ENCODE results near the gene NRXN3. TPM values are rescaled to one million over a fixed set of nuclear protein-coding genes. Genes with fewer than 3 reads are reported as not detected.
"Not testable (repeated sequence)": the region's sequence is repeated elsewhere in the genome, so short reads cannot be mapped to it uniquely, and the experiment has no call there.

The NRXN3 gene
- total RNA-seq, 1 donor from 2014 or later: 4.8 TPM

GRCh38 chr14:78972440-78972839 lies 802.3 kb downstream of the NRXN3 start:
- no peak for DNase-seq (ENCODE audit: extremely low read depth, low read depth, low spot score)

GRCh38 chr14:78974691-78975090 lies 804.5 kb downstream of the NRXN3 start:
- DNase-seq (ENCODE audit: extremely low read depth, low read depth, low spot score): peak; percentile 99

- no peak for DNase-seq (ENCODE audit: extremely low read depth, low read depth, low spot score)
Measured at GRCh38 chr14:78975734-78976133, 805.6 kb downstream of the NRXN3 start.

GRCh38 chr14:78978896-78979295 lies 808.7 kb downstream of the NRXN3 start:
- no peak for DNase-seq (ENCODE audit: extremely low read depth, low read depth, low spot score)

- DNase-seq (ENCODE audit: extremely low read depth, low read depth, low spot score): no peak
Measured at GRCh38 chr14:78982551-78982950, 812.4 kb downstream of the NRXN3 start.

GRCh38 chr14:78983126-78983525 lies 813.0 kb downstream of the NRXN3 start:
- DNase-seq (ENCODE audit: extremely low read depth, low read depth, low spot score): no peak

GRCh38 chr14:78985668-78986381 lies 815.7 kb downstream of the NRXN3 start:
- DNase-seq (ENCODE audit: extremely low read depth, low read depth, low spot score): no peak

- DNase-seq (ENCODE audit: extremely low read depth, low read depth, low spot score): no peak
Measured at GRCh38 chr14:78986989-78987388, 816.8 kb downstream of the NRXN3 start.

GRCh38 chr14:78989221-78989620 lies 819.0 kb downstream of the NRXN3 start:
- no peak for DNase-seq (ENCODE audit: extremely low read depth, low read depth, low spot score)

- DNase-seq (ENCODE audit: extremely low read depth, low read depth, low spot score): no peak
Measured at GRCh38 chr14:78992867-78993266, 822.7 kb downstream of the NRXN3 start.

- no peak for DNase-seq (ENCODE audit: extremely low read depth, low read depth, low spot score)
Measured at GRCh38 chr14:78997811-78998210, 827.6 kb downstream of the NRXN3 start.

- DNase-seq (ENCODE audit: extremely low read depth, low read depth, low spot score): no peak
Measured at GRCh38 chr14:79009286-79009685, 839.1 kb downstream of the NRXN3 start.

GRCh38 chr14:79011091-79011919 lies 841.1 kb downstream of the NRXN3 start:
- no peak for DNase-seq (ENCODE audit: extremely low read depth, low read depth, low spot score)

GRCh38 chr14:79011920-79012204 lies 841.7 kb downstream of the NRXN3 start:
- DNase-seq (ENCODE audit: extremely low read depth, low read depth, low spot score): no peak

- no peak for DNase-seq (ENCODE audit: extremely low read depth, low read depth, low spot score)
Measured at GRCh38 chr14:79016828-79017505, 846.8 kb downstream of the NRXN3 start.

- no peak for DNase-seq (ENCODE audit: extremely low read depth, low read depth, low spot score)
Measured at GRCh38 chr14:79017561-79017960, 847.4 kb downstream of the NRXN3 start.

GRCh38 chr14:79018836-79019235 lies 848.7 kb downstream of the NRXN3 start:
- DNase-seq (ENCODE audit: extremely low read depth, low read depth, low spot score): no peak

GRCh38 chr14:79019898-79020297 lies 849.7 kb downstream of the NRXN3 start:
- DNase-seq (ENCODE audit: extremely low read depth, low read depth, low spot score): not testable (repeated sequence)

- no peak for DNase-seq (ENCODE audit: extremely low read depth, low read depth, low spot score)
Measured at GRCh38 chr14:79021766-79022165, 851.6 kb downstream of the NRXN3 start.

- DNase-seq (ENCODE audit: extremely low read depth, low read depth, low spot score): no peak
Measured at GRCh38 chr14:79027138-79027537, 857.0 kb downstream of the NRXN3 start.

GRCh38 chr14:79028281-79028680 lies 858.1 kb downstream of the NRXN3 start:
- DNase-seq (ENCODE audit: extremely low read depth, low read depth, low spot score): no peak

- DNase-seq (ENCODE audit: extremely low read depth, low read depth, low spot score): no peak
Measured at GRCh38 chr14:79036441-79036840, 866.3 kb downstream of the NRXN3 start.

All from glomerular endothelial cell (primary cell).